OCI-LY1 (cell line): ENCODE results near the gene ETV7.

Experiments used
- H2AFZ ChIP-seq: fragments of 200-600 bp; sonication (generic), shearing (Covaris generic); 2 replicates; pipeline ENCODE4 v1.6.0; 2014; ENCODE audit warnings: antibody characterized with exemption, mild to moderate bottlenecking, low read length
- H3F3A ChIP-seq: fragments of 200-600 bp; sonication (generic), shearing (Covaris generic); 2 replicates; pipeline ENCODE4 v1.6.0; 2014; ENCODE audit warnings: mild to moderate bottlenecking, antibody characterized with exemption, low read length, moderate library complexity; ENCODE audit not compliant: insufficient read depth
- H3K27ac ChIP-seq: fragments of 200-600 bp; sonication (generic); 2 replicates; pipeline ENCODE4 v1.5.1; 2014; ENCODE audit warnings: low read length, mixed run types, mild to moderate bottlenecking, low read depth; ENCODE audit not compliant: poor library complexity, severe bottlenecking
- H3K27me3 ChIP-seq: fragments of 200-600 bp; sonication (generic); 2 replicates; pipeline ENCODE4 v1.6.0; 2014; ENCODE audit warnings: antibody characterized with exemption, mild to moderate bottlenecking, low read length, moderate library complexity; ENCODE audit not compliant: insufficient read depth
- H3K36me3 ChIP-seq: fragments of 200-600 bp; sonication (generic); 2 replicates; pipeline ENCODE4 v1.6.1; 2014; ENCODE audit warnings: mild to moderate bottlenecking, antibody characterized with exemption, low read length, moderate library complexity, mixed read lengths; ENCODE audit not compliant: insufficient read depth
- H3K4me1 ChIP-seq: fragments of 200-600 bp; sonication (generic); 2 replicates; pipeline ENCODE4 v1.5.1; 2014; ENCODE audit warnings: mild to moderate bottlenecking, low read length, moderate library complexity; ENCODE audit not compliant: insufficient read depth, severe bottlenecking
- H3K4me2 ChIP-seq: fragments of 200-600 bp; sonication (generic), shearing (Covaris generic); 2 replicates; pipeline ENCODE4 v1.6.1; 2014; ENCODE audit warnings: low read length
- H3K4me3 ChIP-seq: fragments of 200-600 bp; sonication (generic); 2 replicates; pipeline ENCODE4 v1.5.1; 2014; ENCODE audit warnings: low read length, low read depth, mild to moderate bottlenecking, mixed read lengths; ENCODE audit not compliant: poor library complexity, severe bottlenecking
- H3K79me2 ChIP-seq: fragments of 200-600 bp; shearing (Covaris generic); 2 replicates; pipeline ENCODE4 v1.6.1; 2016; ENCODE audit warnings: mixed run types, low read length, mixed read lengths; ENCODE audit not compliant: insufficient read depth
- H3K9ac ChIP-seq: fragments of 200-600 bp; sonication (generic), shearing (Covaris generic); 2 replicates; pipeline ENCODE4 v1.6.1; 2014; ENCODE audit warnings: mild to moderate bottlenecking, low read length, mixed read lengths
- H3K9me2 ChIP-seq: fragments of 200-600 bp; sonication (generic), shearing (Covaris generic); 2 replicates; pipeline ENCODE4 v1.6.1; 2014; ENCODE audit warnings: low read depth, mild to moderate bottlenecking, low read length, mixed read lengths
- H3K9me3 ChIP-seq: fragments of 200-600 bp; shearing (Covaris generic); 2 replicates; pipeline ENCODE4 v1.6.1; 2014; ENCODE audit warnings: low read length, mixed read lengths
- H4K20me1 ChIP-seq: fragments of 200-600 bp; sonication (generic), shearing (Covaris generic); 2 replicates; pipeline ENCODE4 v1.6.0; 2016; ENCODE audit warnings: mild to moderate bottlenecking, low read length; ENCODE audit not compliant: insufficient read depth
- CTCF ChIP-seq: fragments of 200-600 bp; sonication (generic), shearing (Covaris generic); IDR thresholded peaks from 2 replicates; pipeline ENCODE4 v1.5.1; 2017; ENCODE audit warnings: mild to moderate bottlenecking, antibody characterized with exemption, low read length, moderate library complexity, mixed read lengths
- EZH2 ChIP-seq: fragments of 200-600 bp; sonication (generic), shearing (Covaris generic); IDR thresholded peaks from 2 replicates; pipeline ENCODE4 v1.8.0; 2017; ENCODE audit warnings: borderline replicate concordance, mixed run types, mild to moderate bottlenecking, antibody characterized with exemption, low read length, moderate library complexity, mixed read lengths

The ETV7 gene

GRCh38 chr6:36352477-36353157 is 34.9 kb downstream of the ETV7 start:
- H3K4me2 ChIP-seq, result no peak overlapping the region
- H3F3A ChIP-seq, result no peaks in the 10 kb centered on the region

GRCh38 chr6:36350681-36351571 is 36.5 kb downstream of the ETV7 start:
- Histone ChIP-seq H3K9me3 (0 out of 2 replicates have a peak, but pooled peaks cover 2% of the 10 kb centered on the region), H3K9ac (no peak overlapping the region), H3K36me3 (no peaks in the 10 kb centered on the region), H3K4me2 (no peak overlapping the region), H3F3A (no peaks in the 10 kb centered on the region), H4K20me1 (no peaks in the 10 kb centered on the region), H3K4me3 (no peak overlapping the region), H3K79me2 (no peaks in the 10 kb centered on the region), H3K27me3 (no peaks in the 10 kb centered on the region; the same call in 1 of the 2 replicates), H3K4me1 (peaks cover 12% of the 10 kb centered on the region), H3K9me2 (no peaks in the 10 kb centered on the region), H3K27ac (no peak overlapping the region), H2AFZ (no peak overlapping the region)
- TF ChIP-seq EZH2, result no peak
- no peak for TF ChIP-seq CTCF

More at GRCh38 chr6:36352477-36353157, 34.9 kb downstream of the ETV7 start:
- Histone ChIP-seq H3K27me3 (no peaks in the 10 kb centered on the region; the same call in 1 of the 2 replicates), H4K20me1 (no peaks in the 10 kb centered on the region), H3K79me2 (no peaks in the 10 kb centered on the region), H3K9me3 (0 out of 2 replicates have a peak, but pooled peaks cover 2% of the 10 kb centered on the region), H3K9ac (no peak overlapping the region), H2AFZ (no peak overlapping the region), H3K4me3 (no peak overlapping the region), H3K36me3 (no peaks in the 10 kb centered on the region), H3K4me1 (peaks cover 12% of the 10 kb centered on the region), H3K27ac (no peak overlapping the region), H3K9me2 (no peaks in the 10 kb centered on the region)
- TF ChIP-seq CTCF (no peak), EZH2 (no peak)

GRCh38 chr6:36350082-36350481 is 37.4 kb downstream of the ETV7 start:
- Histone ChIP-seq H3K9me2 (no peaks in the 10 kb centered on the region), H3K4me3 (no peak overlapping the region), H3K4me1 (peaks cover 12% of the 10 kb centered on the region), H3K9me3 (0 out of 2 replicates have a peak, but pooled peaks cover 2% of the 10 kb centered on the region), H3K36me3 (no peaks in the 10 kb centered on the region), H3K9ac (no peak overlapping the region), H3K4me2 (no peak overlapping the region), H3K27ac (no peak overlapping the region), H3F3A (no peaks in the 10 kb centered on the region), H3K27me3 (no peaks in the 10 kb centered on the region; the same call in 1 of the 2 replicates), H4K20me1 (no peaks in the 10 kb centered on the region), H3K79me2 (no peaks in the 10 kb centered on the region), H2AFZ (no peak overlapping the region)
- TF ChIP-seq CTCF, result no peak
- no peak for TF ChIP-seq EZH2
